ENCODE results near the gene PNMA3.

- TF ChIP-seq POLR2A (IDR thresholded peaks at IDR 0.05; ENCODE audit: low read depth, low read length): no peak
- no peak for TF ChIP-seq POU2F2 (IDR thresholded peaks at IDR 0.05; ENCODE audit: low read depth, low read length)
- no peak for TF ChIP-seq POLR2AphosphoS5 (IDR thresholded peaks at IDR 0.05; ENCODE audit: low read depth, low read length)
- TF ChIP-seq TAF1 (IDR thresholded peaks at IDR 0.05; ENCODE audit: low read depth, low read length): no peak
- TF ChIP-seq SPI1 (IDR thresholded peaks at IDR 0.05; ENCODE audit: low read depth, low read length): no peak
Measured at GRCh38 chrX:153074262-153074899, 18.1 kb downstream of the PNMA3 start.

All from GM12891 (cell line).